OCI-M1 (cell line): Measurements from ENCODE around the gene SIGLEC10.
"Not testable (repeated sequence)": the region's sequence is repeated elsewhere in the genome, so short reads cannot be mapped to it uniquely, and the experiment has no call there.

Experiments
- DNase-seq: peaks from one replicate; lab custom pipeline; 2025; lab: John Stamatoyannopoulos, UW

SIGLEC10 gene, protein sequence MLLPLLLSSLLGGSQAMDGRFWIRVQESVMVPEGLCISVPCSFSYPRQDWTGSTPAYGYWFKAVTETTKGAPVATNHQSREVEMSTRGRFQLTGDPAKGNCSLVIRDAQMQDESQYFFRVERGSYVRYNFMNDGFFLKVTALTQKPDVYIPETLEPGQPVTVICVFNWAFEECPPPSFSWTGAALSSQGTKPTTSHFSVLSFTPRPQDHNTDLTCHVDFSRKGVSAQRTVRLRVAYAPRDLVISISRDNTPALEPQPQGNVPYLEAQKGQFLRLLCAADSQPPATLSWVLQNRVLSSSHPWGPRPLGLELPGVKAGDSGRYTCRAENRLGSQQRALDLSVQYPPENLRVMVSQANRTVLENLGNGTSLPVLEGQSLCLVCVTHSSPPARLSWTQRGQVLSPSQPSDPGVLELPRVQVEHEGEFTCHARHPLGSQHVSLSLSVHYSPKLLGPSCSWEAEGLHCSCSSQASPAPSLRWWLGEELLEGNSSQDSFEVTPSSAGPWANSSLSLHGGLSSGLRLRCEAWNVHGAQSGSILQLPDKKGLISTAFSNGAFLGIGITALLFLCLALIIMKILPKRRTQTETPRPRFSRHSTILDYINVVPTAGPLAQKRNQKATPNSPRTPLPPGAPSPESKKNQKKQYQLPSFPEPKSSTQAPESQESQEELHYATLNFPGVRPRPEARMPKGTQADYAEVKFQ

DNA sequence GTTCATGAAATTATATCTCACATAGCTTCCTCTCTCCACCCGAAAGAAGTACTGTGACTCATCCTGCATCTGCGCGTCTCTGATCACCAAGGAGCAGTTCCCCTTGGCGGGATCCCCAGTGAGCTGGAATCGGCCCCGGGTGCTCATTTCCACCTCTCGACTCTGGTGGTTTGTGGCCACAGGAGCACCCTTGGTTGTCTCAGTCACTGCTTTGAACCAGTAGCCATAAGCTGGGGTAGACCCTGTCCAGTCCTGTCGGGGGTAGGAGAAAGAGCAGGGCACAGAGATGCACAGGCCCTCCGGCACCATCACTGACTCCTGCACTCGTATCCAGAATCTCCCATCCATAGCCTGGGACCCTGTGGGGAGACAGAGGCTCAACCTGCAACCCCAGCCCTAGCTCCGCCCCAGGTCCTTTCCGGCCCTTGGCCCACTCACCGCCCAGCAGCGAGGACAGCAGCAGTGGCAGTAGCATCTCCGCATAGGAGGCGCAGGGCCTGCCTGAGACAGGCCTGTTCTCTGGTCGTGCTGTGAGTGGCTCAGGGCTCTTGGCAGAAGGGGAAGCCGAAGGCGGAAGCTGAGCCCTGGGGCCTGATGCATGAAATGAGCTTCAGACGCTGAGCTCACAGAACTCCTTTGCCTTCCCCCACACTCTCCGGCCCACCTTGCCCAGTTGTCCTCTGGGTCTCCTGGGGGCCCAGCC is at the start of gene SIGLEC10:
Gene SIGLEC10, minus strand, starts transcription at position 536 of the 703 bp plus-strand sequence. Its CDS starts 61 bp downstream, at position 475.
- peak; percentile 93 for DNase-seq

DNA sequence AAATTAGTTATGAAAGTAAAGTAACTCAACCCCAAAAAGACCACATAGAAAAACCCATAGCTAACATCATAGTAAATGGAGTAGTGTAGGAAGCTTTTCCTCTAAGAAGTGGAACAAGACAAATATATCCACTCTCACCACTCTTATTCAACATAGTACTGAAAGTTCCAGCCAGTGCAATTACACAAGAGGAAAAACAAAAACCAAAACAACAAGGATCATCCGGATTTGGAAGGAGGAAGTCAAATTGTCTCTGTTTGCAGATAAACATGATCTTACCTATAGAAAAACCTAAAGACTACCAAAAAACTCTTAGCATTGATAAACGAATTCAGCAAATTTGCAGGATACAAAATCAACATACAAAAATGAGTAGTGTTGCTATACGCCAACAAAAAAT is 49.3 kb upstream of the SIGLEC10 start:
- DNase-seq = peak; percentile 39

DNA sequence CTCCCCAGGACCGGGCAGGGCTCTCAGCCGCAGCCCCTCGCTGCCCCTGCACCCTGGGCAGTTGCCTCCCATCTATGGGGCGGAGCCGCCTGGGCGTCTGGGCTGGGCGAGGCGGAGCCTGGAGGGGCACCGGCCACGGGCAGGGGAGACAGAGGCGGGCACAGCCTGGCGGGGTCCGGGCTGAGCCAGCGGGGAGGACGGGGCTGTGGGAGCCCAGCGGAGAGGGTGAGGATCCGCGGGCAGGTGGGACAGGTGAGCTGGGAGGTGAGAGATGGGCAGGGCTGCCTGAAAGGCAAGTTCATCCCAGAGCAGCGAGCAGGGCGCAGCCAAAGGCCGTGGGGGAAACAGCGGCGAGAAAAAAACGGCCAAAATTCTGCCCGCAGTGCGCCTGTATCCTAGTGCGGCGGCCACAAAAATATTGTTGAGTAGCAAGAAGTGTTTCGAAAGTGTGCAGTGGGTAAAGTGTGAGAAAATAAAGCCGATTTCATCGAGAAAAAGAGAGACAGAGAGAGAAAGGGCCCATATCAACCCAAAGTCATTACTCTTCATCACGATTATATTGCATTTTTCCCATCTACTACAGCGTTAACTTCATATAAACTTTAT is 46.6 kb upstream of the SIGLEC10 start:
- not testable (repeated sequence) for DNase-seq

DNA sequence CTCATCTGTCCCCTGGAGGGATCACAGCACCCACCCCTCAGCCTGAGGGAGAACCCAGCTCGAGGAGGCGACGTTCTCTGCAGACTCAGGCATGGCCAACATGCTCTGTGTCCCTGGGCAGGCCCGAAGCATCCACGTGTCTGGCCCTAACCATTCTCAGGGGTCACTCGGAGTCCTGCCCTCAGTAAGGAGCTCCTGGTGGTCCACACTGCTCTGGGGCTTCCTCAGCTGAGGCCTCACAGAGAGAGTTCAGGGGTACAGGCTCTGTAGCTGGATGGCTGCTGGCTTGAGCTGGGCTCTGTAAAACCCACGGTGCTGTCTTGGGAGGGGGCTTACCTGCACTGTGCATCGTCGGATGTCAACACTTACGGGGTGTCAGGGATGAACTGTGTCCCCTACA is 45.2 kb upstream of the SIGLEC10 start:
- no peak for DNase-seq

DNA sequence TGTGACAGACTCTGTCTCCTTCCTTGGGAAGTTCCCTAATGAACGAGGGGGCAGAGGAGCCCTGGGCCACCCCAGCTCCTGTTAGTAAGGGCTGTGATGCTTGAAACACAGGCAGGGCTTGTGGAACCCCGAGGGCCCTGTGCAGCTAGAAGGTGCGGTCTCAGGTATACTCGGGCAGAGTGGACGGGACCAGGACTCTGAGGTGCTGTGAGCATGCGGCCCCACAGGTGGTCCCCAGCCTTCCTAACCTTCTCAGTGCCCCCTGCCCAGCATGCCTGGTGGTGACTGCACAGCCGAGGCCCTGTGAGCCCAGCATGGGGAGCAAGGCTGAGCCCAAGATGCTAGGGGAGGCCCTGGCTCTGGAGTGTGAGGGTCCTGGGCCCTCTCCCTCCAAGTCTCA is 44.8 kb upstream of the SIGLEC10 start:
- DNase-seq = no peak

DNA sequence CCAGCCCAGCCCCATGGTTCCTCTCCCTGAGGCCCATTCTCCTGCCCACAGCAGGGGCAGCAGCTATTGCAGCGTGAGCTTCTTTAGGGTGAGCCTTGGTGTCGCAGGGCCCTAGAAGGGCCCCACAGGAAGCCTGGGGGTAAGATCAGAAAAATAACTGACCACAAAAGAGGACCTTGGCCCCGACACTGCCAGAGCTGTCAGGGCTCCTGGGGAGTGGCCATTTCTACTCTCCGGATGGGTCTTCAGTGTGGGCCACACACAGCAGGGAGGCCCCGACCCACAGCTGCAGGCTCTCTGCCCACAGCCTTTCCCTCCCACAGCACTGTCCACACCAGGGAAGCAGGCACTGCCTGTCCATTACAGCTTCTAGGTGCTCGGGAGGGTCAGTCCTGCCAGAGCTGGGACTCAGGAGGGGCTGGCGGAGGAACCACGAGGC is 44.3 kb upstream of the SIGLEC10 start:
- DNase-seq = no peak

DNA sequence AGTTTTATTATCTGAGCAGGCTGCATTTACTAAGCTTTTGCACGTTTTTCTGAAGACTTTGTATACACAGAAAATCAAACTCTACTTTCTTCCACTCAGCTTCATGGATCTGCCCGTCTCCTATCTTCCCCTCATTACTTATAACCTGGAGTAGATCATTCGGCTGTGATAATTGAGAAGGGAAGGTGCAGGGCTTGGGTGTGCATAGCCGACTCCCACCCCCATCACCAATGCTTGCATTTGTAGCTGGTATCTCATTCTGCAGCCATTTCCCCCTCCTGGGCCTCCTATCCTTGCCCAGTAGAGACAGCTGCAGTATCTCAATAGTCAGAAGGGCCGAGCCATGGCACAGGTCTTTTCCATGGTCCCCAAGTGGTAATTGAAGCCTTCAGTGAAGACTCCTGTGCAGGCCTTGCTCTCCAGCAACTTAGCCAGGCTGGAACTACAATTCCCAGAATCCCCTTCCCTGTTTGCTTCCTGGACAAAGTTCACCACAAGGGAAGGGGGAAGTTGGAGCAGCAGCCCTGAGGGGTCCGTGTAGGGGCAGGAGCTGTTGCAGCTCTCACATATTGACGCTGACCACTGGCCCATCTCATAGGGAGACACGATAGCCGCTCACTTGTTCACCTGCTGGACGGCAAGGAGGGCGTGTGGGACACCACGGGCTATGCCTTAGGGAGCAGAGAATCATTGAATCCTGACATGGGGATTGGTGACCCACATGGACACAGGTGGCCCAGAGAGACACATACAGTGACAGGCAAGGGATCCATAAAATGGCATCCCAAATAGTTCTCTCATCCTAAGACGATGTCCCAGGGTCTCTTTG is 42.9 kb upstream of the SIGLEC10 start:
- DNase-seq = peak; percentile 85

DNA sequence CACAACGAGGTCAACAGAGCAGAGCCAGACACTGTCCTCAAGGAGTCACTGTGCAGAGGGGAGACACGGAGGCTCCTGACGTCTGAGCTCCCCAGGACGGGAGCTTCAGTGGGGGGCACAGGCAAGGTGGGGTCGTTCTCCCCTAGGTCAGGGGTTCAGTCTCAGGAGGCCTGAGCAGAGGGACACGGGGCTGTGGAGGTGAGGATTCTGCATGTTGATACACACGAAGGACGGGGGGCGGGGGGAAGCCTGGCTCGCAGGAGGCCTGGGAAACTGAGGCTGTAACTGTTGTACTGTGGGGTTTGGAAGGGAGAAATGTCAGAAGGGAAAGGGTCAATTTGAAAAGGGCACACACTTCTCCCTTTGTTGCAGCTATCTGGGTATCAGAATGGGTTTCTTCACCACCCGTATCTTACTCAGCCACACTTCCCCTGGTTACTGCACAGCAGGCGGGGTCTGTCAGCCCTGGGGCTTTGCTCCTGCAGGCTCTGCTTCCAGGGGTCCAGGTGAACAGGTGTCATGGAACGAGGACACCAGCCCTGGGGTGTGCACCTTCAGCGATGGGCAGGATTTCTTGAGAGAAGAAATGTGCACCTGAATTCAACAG is 41.6 kb upstream of the SIGLEC10 start:
- no peak for DNase-seq

DNA sequence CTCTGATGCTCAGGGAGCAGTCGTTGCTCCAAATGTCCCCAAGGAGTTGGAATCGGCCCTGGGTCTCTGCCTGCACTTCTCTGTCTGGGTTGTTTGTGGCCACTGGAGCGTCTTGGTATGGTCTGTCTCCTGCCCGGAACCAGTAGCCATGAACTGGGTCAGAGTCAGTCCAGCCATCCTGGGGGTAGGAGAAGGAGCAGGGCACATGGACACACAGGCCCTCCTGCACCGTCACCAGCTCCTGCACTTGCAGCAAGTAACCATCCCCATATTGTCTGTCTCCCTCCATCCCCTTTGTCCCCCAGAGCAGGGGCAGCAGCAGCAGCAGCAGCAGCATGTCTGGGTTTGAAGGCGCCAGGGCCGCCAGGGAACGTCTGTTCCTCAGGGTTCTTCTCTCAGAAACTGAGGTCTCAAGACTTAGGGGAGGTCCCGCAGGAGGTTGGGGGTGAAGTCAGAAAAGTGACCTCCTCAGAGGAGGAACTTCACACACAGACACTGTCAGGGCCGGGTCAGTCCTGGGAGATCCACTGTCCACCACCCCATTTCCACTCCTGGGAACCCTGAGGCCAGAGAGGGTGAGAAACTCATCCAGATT is 40.7 kb upstream of the SIGLEC10 start, which contains the start of gene SIGLEC8:
Gene SIGLEC8, minus strand, starts transcription at position 404 of the 595 bp plus-strand sequence. Its CDS starts 67 bp downstream, at position 337.
- no peak for DNase-seq

DNA sequence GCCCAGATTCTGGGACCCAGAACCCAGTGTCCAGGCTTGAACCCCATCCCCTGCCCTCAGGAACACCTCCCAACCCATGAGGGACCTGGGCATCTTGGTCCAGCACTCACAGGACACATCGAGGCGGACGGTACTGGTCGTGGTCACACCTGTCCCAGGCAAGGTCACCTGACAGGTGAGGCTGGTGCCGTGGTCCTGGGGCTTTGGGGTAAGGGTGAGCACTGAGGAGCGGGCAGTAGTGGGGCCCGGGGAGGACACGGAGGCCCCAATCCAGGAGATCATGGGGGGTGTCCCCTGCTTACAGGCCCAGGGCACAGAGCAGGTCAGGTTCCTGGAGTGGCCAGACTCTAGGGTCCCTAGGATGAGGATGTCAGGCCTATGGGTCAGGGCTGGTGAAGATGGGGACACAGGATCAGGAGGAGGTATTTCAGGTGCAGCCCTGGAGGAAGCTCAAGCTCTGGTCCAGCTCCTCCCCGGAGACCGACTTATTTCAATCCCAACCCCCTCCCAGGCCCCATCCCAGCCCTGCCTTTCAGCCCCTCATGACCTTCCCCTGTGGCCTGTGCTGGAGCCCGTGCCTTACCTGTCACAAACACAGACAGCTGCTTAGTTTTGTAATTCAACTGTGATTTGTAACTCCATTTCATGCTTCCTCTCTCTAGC is 40.0 kb upstream of the SIGLEC10 start:
- no peak for DNase-seq

DNA sequence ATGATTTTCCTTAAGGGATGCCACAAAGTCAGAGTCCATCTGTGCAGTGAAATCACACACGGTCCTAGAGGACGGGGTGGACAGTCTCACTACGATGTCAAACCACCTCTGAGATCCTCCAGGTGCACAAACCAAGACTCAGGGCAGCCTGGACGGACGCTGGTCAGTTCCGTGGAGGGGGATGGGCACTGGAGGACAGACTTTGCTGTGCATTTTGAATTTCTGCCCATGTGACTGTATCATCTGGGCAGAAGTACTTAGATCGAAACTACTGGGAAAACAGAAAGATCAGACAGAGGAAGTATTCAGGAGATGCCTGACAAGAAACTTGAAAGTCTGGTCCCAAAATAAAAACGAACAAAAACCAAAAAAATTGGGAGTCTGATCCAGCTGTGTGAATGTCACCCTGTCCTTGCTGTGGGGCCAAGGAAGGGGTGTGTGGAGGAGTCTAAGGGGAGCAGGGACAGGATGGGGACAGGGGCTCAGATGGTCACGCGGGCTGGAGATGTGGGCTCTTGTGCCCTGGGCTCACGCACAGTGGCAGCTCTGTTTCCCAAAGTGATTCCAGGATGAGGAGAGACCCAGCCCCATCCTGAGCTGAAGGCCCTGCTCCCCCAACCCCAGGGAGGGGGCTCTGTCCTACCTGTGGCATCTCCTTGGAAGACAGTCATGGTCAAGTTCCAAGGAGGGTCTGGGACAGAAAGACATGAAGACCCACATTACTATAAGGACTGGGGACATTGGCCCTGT is 39.3 kb upstream of the SIGLEC10 start:
- no peak for DNase-seq

DNA sequence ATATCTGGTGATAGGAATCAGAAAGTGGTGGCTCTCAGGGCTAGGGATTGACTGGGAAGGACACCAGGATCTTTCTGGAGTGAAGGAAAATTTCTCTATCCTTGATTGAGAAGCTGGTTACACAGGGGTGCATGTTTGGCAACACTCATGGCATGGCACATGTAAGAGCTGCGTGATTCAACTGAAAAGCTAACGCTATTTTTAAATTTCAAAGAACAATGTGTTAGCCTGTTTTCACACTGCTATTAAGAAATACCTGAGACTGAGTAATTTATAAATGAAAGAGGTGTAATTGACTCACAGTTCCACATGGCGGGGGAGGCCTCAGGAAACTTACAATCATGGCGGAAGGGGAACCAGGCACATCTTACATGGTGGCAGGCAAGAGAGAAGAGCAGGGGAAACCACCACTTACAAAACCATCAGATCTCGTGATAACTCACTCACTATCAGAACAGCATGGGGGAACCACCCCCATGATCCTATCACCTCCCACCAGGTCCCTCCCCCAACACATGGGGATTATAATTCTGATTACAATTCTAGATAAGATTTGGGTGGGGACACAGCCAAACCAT is 33.4 kb upstream of the SIGLEC10 start:
- no peak for DNase-seq

DNA sequence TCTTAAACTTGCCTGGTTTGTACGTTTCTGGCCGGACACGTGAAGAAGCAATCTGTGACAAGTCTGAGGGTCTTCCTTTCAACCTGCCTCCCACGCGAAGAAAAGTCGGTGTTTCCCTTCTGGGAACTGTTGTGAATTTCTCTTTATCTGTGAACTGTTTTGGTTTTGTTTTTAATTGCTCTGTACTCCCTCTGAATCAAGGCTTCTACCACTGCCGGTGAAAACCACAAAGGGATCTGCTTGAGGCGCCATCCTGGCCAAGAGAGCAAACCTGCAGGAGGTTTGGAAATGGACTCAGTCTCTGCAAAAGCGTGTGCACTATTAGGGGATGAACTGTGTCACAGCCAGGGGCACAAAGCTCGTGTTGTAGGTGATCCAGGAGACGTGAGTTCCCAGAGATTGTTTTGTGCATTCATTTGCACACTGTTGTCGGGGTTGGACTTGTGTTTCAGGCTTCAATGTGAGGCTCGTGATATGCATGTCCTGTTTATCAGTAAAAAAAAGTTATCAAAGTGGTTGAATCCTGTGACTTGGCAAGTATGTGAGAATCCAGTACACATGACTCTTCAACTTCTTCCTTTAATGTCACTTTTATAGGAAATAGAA is 31.1 kb upstream of the SIGLEC10 start:
- DNase-seq = peak; percentile 92

DNA sequence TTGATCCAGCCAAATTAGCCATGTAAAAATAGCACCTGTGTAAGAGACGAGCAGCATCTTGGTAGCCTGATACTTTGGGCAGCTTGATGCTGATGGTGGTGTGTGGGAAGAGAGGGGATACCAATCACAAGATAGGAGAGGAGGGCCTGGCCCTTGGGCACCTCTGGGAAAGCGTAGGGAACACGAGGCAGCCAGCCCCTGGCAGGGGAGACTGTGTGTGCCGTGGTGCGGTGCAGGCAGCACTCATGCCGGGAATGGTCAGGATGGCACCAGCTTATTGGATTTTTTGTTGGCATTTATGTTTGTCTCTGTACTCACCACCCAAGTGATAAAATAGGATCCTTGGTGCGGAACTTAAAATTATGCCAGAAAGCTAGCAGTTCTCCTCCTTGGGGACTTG is 30.6 kb upstream of the SIGLEC10 start:
- no peak for DNase-seq

DNA sequence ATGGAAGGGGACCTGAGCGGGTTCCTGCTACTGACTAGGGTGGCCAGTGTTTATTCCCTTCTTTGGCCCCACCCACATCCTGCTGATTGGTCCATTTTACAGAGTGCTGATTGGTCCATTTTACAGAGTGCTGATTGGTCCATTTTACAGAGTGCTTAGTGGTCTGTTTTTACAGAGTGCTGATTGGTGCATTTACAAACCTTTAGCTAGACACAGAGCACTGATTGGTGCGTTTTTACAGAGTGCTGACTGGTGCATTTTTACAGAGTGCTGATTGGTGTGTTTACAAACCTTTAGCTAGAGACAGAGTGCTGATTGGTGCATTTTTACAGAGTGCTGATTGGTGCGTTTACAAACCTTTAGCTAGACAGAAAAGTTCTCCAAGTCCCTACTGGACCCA is 30.1 kb upstream of the SIGLEC10 start:
- DNase-seq = not testable (repeated sequence)

DNA sequence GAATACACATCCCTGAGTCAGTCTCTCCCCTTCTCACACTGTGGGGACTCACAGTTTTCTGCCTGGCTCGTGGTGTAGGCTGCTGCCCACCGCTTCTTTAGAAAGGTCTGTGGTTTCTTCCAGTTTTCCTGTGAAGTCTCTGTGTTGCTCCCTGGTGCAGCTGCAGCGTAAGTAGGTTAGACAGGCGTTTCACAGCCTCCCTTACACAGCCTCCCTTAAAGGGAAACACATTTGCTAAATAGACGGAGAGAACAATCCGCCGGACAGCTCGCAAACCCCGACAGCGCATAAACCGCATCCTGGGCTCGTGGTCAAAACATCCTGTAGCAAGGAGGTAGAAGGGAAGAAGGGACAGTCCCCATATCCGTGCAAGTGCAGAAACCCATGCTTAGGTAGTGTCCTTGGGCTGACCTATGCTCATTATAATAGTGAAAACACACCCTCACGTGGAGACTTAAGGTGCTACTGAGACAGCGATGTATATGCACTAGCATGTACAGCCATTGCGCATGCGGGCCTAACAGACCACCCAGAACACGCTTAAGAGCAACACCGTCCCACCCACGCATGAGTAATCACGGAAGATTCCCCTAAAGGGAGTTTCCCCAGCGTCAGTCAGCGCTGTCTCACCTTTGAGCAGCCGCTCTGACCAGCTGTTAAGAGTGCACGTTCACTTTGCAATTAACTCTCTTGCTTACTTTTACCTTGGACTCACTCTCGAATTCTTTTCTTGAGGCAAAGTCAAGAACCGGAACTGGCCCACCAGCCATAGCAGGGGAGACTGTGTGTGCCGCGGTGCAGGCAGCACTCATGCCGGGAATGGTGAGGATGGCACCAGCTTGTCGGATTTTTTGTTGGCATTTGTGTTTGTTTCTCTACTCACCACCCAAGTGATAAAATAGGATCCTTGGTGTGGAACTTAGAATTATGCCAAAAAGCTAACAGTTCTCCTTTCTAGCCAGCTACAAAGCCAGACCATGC is 24.3 kb upstream of the SIGLEC10 start:
- DNase-seq = no peak

DNA sequence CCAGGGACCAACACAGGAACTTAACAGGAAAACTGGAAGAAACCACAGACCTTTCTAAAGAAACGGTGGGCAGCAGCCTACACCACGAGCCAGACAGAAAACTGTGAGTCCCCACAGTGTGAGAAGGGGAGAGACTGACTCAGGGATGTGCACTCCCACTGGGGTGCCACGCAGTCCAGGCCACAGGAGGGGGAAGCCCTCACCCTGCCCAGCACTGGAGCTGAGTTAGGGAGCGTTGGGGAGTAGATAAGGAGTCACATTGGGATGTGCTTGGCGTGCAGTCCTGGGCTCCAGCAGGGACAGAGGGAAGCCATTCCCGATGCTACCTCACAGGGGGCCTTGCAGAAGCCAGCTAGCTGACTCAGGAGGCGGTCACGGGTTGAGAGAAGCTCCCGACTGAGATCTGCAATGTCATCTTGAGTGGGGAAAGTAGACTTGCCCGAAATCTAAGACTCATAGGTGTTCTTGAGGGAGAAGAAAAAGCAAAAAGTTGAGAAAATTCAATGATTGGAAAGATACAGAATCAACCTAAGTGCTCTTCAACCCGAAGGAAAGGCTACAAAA is 23.5 kb upstream of the SIGLEC10 start:
- peak; percentile 48 for DNase-seq
